ENCODE results near the gene HHATL.

Gene HHATL

GRCh38 chr3:42661593-42662022, 41.0 kb downstream of the HHATL start:
- DNase-seq = no peak

- DNase-seq = no peak
Measured at GRCh38 chr3:42660898-42661297, 41.7 kb downstream of the HHATL start.

GRCh38 chr3:42660131-42660715, 42.4 kb downstream of the HHATL start:
- DNase-seq = no peak

GRCh38 chr3:42659451-42660130, 43.0 kb downstream of the HHATL start:
- no peak for DNase-seq

- no peak for DNase-seq
Measured at GRCh38 chr3:42658771-42659390, 43.7 kb downstream of the HHATL start.

GRCh38 chr3:42658091-42658770, 44.4 kb downstream of the HHATL start:
- no peak for DNase-seq

GRCh38 chr3:42657675-42658074, 44.9 kb downstream of the HHATL start:
- DNase-seq = no peak

- DNase-seq = no peak
Measured at GRCh38 chr3:42656680-42657610, 45.7 kb downstream of the HHATL start.

GRCh38 chr3:42655980-42656679, 46.5 kb downstream of the HHATL start:
- no peak for DNase-seq

- DNase-seq = no peak
Measured at GRCh38 chr3:42655331-42655888, 47.2 kb downstream of the HHATL start.

GRCh38 chr3:42654331-42655201, 48.0 kb downstream of the HHATL start:
- peak; percentile 30 for DNase-seq

- DNase-seq = peak; percentile 26
Measured at GRCh38 chr3:42653560-42654330, 48.9 kb downstream of the HHATL start, which contains the start of gene ZBTB47. ZBTB47 (plus strand) TSS chr3:42653697; CDS start chr3:42658356, 4,659 bp downstream.

GRCh38 chr3:42653303-42653559, 49.4 kb downstream of the HHATL start:
- no peak for DNase-seq

GRCh38 chr3:42652611-42653302, 49.8 kb downstream of the HHATL start:
- DNase-seq = peak; percentile 24

- no peak for DNase-seq
Measured at GRCh38 chr3:42652251-42652610, 50.4 kb downstream of the HHATL start.

- DNase-seq = no peak
Measured at GRCh38 chr3:42651248-42652091, 51.1 kb downstream of the HHATL start.

GRCh38 chr3:42649783-42650182, 52.8 kb downstream of the HHATL start:
- DNase-seq = no peak

- DNase-seq = no peak
Measured at GRCh38 chr3:42649006-42649405, 53.6 kb downstream of the HHATL start.

Data from NCI-H2029 (cell line).